GM12878 (cell line): ENCODE data around the gene TRAF3IP3. TPM values are rescaled to one million over a fixed set of nuclear protein-coding genes. Genes with fewer than 3 reads are reported as not detected.

Experiments
- ATF3 ChIP-seq: IDR thresholded peaks from 2 replicates; pipeline ENCODE4 v1.6.1; 2011; ENCODE audit warnings: low read depth, mild to moderate bottlenecking, low read length, moderate library complexity, borderline replicate concordance; ENCODE audit errors: extremely low read depth
- CHD2 ChIP-seq: IDR thresholded peaks from 2 replicates; pipeline ENCODE4 v1.6.1; 2011; ENCODE audit warnings: low read depth, low read length, improper control_type of control experiment, borderline replicate concordance
- EGR1 ChIP-seq, 2 experiments: IDR thresholded peaks; 1 replicate in 1 of 2; 2 replicates in 1 of 2; pipeline ENCODE4 v1.6.1; 2011 to 2012; ENCODE audit warnings: low read depth in 2 of 2, low read length in 2 of 2, borderline replicate concordance in 1 of 2, mild to moderate bottlenecking in 1 of 2, moderate library complexity in 1 of 2
- ESRRA ChIP-seq: IDR thresholded peaks from 2 replicates; pipeline ENCODE4 v1.6.1; 2012; ENCODE audit warnings: mild to moderate bottlenecking, low read length, improper control_type of control experiment
- FOXK2 ChIP-seq: fragments of 450-650 bp; IDR thresholded peaks from 2 replicates; pipeline ENCODE4 v1.6.1; 2017; ENCODE audit warnings: mild to moderate bottlenecking, moderate library complexity
- HDAC2 ChIP-seq: fragments of 200-600 bp; sonication (generic); IDR thresholded peaks from 2 replicates; pipeline ENCODE4 v1.6.1; 2017
- HSF1 ChIP-seq: fragments of 150-350 bp; IDR thresholded peaks from 2 replicates; pipeline ENCODE4 v1.6.1; 2014; ENCODE audit warnings: mild to moderate bottlenecking, low read depth, low read length
- IKZF2 ChIP-seq, 2 experiments: fragments of 450-650 bp; IDR thresholded peaks; 2 replicates each; pipeline ENCODE4 v1.6.1; 2017; ENCODE audit warnings: mild to moderate bottlenecking in 2 of 2, moderate library complexity in 2 of 2
- IRF4 ChIP-seq: IDR thresholded peaks from 2 replicates; pipeline ENCODE4 v1.6.1; 2011; ENCODE audit warnings: low read depth, low read length
- JUND ChIP-seq: IDR thresholded peaks from 2 replicates; pipeline ENCODE4 v1.6.1; 2012; ENCODE audit warnings: low read depth, mild to moderate bottlenecking, low read length, improper control_type of control experiment, moderate library complexity
- MEF2A ChIP-seq: IDR thresholded peaks from 2 replicates; pipeline ENCODE4 v1.6.1; 2011; ENCODE audit warnings: low read depth, mild to moderate bottlenecking, low read length, moderate library complexity; ENCODE audit not compliant: insufficient read depth
- NFYA ChIP-seq: IDR thresholded peaks from 2 replicates; pipeline ENCODE4 v1.6.1; 2011; ENCODE audit warnings: low read depth, mild to moderate bottlenecking, low read length, improper control_type of control experiment, borderline replicate concordance
- NKRF ChIP-seq: fragments of 450-650 bp; conservative IDR thresholded peaks from 2 replicates; pipeline ENCODE4 v1.6.1; 2017; ENCODE audit warnings: mild to moderate bottlenecking, moderate library complexity
- PAX8 ChIP-seq: fragments of 450-650 bp; IDR thresholded peaks from 2 replicates; pipeline ENCODE4 v1.6.1; 2017; ENCODE audit warnings: mild to moderate bottlenecking, moderate library complexity
- RELA ChIP-seq: fragments of 450-650 bp; IDR thresholded peaks from 2 replicates; pipeline ENCODE4 v1.8.0; 2014; ENCODE audit warnings: borderline replicate concordance; ENCODE audit not compliant: partially characterized antibody
- SMAD5 ChIP-seq: IDR thresholded peaks from 2 replicates; pipeline ENCODE4 v1.6.1; 2016; ENCODE audit warnings: antibody characterized with exemption, low read depth
- SREBF2 ChIP-seq: IDR thresholded peaks from 2 replicates; pipeline ENCODE4 v1.6.1; 2012; ENCODE audit warnings: mild to moderate bottlenecking, low read length
- TARDBP ChIP-seq: IDR thresholded peaks from 2 replicates; pipeline ENCODE4 v1.6.1; 2016; ENCODE audit warnings: borderline replicate concordance
- TBL1XR1 ChIP-seq: IDR thresholded peaks from 2 replicates; pipeline ENCODE4 v1.6.1; 2012; ENCODE audit warnings: low read depth, low read length, improper control_type of control experiment
- YBX1 ChIP-seq: fragments of 450-650 bp; IDR thresholded peaks from 2 replicates; pipeline ENCODE4 v1.6.1; 2016; ENCODE audit warnings: antibody characterized with exemption
- YY1 ChIP-seq: IDR thresholded peaks from 2 replicates; pipeline ENCODE4 v1.6.1; 2011; ENCODE audit warnings: low read depth, mild to moderate bottlenecking, low read length
- polyA plus RNA-seq, 11 experiments: library from polyadenylated mRNA; depleted of rRNA in 4 of 11; unstranded in 6 of 11; stranded (reverse) in 5 of 11; fragments of >200 nt; fragmentation: Nextera tagmentation in 4 of 11; fragmentation: Illumina TruSeq in 1 of 11; extraction: Ambion mirVana in 4 of 11; extraction: Trizol in 1 of 11; gene quantifications; 1 replicate in 1 of 11; 2 replicates in 10 of 11; pipeline versions ENCODE4 v1.2.1 to v1.2.3, GENCODE V29; 2011 to 2016; ENCODE audit warnings: inconsistent platforms in 2 of 11, missing spikeins in 2 of 11, low read depth in 1 of 11
- total RNA-seq, 4 experiments: library from RNA; depleted of rRNA in 3 of 4; stranded (reverse); fragments of >200 nt in 3 of 4; fragmentation: Illumina TruSeq in 1 of 4; extraction: Trizol in 1 of 4; gene quantifications; 2 replicates each; pipeline versions ENCODE4 v1.2.1 to v1.2.3, GENCODE V29; 2013 to 2021
- TF ChIP-seq, protein P1 (sequence below): fragments of 450-650 bp; IDR thresholded peaks from 2 replicates; pipeline ENCODE4 v1.6.1; 2017; ENCODE audit warnings: borderline replicate concordance
- TF ChIP-seq, protein P2 (sequence below): fragments of 450-650 bp; formaldehyde crosslinking; IDR thresholded peaks from 2 replicates; pipeline ENCODE4 v1.5.0; 2022; ENCODE audit warnings: mild to moderate bottlenecking, missing genetic modification characterization

TRAF3IP3 gene
- total and polyA plus RNA-seq, 10 of the 15 experiments (the other 5 are each of a cell fraction or from before 2014, with no cell fraction given), result 61.6 to 121 (median 96.5) TPM

DNA sequence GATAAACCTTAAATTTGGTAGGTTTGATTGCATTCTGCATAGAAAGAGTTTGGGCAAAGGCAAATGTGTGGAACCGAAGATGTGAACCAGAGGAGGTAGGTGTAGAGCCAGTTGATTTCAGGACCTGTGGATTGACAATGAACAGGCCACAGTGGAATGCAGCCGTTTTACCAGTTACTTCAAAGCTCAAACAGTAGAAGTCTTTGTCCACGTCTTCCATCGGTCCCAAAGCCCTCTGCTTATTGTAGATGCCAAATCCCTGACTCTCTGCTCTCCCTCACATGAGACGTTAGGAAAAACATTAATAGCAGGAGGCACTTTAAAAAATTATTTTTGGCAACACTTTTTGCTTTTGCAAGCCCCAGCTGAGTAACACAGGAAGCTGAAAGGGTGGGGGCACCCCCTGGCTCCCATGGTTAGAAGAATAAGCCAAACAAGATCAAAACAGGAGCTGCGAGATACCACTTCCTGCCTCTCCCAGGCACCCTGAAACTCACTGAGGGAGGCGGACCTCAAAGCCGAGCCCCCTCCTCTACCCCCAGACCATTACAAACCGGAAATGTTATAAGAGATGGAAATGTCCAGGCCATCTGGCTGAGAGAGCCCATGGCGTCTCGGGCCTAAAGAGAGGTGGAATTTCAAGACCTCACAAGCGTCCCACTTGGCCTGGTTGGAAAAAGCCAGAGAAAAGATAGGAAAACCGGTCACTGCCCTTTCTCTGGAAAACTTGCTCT lies 13.5 kb downstream of the TRAF3IP3 start (continued):
- no peak for TF ChIP-seq HSF1
- TF ChIP-seq TBL1XR1, result no peak
- peak; percentile 49; the same call in 1 of the 2 replicates for TF ChIP-seq IRF4
- TF ChIP-seq CHD2, result no peak; the same call in 1 of the 2 replicates
- TF ChIP-seq ATF3, result no peak
- peak; percentile 60 for TF ChIP-seq RELA
- TF ChIP-seq, protein P1, sequence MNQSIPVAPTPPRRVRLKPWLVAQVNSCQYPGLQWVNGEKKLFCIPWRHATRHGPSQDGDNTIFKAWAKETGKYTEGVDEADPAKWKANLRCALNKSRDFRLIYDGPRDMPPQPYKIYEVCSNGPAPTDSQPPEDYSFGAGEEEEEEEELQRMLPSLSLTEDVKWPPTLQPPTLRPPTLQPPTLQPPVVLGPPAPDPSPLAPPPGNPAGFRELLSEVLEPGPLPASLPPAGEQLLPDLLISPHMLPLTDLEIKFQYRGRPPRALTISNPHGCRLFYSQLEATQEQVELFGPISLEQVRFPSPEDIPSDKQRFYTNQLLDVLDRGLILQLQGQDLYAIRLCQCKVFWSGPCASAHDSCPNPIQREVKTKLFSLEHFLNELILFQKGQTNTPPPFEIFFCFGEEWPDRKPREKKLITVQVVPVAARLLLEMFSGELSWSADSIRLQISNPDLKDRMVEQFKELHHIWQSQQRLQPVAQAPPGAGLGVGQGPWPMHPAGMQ, result no peak
- TF ChIP-seq YY1, result no peak; the same call in 1 of the 2 replicates
- no peak for TF ChIP-seq NFYA
- TF ChIP-seq JUND, result no peak
- no peak for TF ChIP-seq YBX1
- no peak for TF ChIP-seq SREBF2
- no peak for TF ChIP-seq SMAD5
- TF ChIP-seq, protein P2, sequence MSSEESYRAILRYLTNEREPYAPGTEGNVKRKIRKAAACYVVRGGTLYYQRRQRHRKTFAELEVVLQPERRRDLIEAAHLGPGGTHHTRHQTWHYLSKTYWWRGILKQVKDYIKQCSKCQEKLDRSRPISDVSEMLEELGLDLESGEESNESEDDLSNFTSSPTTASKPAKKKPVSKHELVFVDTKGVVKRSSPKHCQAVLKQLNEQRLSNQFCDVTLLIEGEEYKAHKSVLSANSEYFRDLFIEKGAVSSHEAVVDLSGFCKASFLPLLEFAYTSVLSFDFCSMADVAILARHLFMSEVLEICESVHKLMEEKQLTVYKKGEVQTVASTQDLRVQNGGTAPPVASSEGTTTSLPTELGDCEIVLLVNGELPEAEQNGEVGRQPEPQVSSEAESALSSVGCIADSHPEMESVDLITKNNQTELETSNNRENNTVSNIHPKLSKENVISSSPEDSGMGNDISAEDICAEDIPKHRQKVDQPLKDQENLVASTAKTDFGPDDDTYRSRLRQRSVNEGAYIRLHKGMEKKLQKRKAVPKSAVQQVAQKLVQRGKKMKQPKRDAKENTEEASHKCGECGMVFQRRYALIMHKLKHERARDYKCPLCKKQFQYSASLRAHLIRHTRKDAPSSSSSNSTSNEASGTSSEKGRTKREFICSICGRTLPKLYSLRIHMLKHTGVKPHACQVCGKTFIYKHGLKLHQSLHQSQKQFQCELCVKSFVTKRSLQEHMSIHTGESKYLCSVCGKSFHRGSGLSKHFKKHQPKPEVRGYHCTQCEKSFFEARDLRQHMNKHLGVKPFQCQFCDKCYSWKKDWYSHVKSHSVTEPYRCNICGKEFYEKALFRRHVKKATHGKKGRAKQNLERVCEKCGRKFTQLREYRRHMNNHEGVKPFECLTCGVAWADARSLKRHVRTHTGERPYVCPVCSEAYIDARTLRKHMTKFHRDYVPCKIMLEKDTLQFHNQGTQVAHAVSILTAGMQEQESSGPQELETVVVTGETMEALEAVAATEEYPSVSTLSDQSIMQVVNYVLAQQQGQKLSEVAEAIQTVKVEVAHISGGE, result no peak
- TF ChIP-seq PAX8, result peak; percentile 26; the same call in 1 of the 2 replicates
- TF ChIP-seq ESRRA, result no peak
- no peak for TF ChIP-seq FOXK2
- peak; percentile 89 to 91 for TF ChIP-seq IKZF2 (IDR thresholded peaks at IDR 0.05)
- TF ChIP-seq EGR1 (IDR thresholded peaks at IDR 0.05; ENCODE audit: borderline replicate concordance in 1 of 2, low read depth in 2 of 2, low read length in 2 of 2), result no peak
- no peak for TF ChIP-seq TARDBP
- TF ChIP-seq HDAC2, result no peak
- TF ChIP-seq NKRF, result peak; percentile 43
- peak; percentile 96 for TF ChIP-seq MEF2A
